ENCODE results near the gene TRIM29. TPM values are rescaled to one million over a fixed set of nuclear protein-coding genes. Genes with fewer than 3 reads are reported as not detected.
A peak's percentile ranks its signal among the peaks of the same experiment; 100 is the strongest.
"Not testable (repeated sequence)": the region's sequence is repeated elsewhere in the genome, so short reads cannot be mapped to it uniquely, and the experiment has no call there.

The TRIM29 gene
- total RNA-seq, 1 donor from 2014 or later: not detected

DNA sequence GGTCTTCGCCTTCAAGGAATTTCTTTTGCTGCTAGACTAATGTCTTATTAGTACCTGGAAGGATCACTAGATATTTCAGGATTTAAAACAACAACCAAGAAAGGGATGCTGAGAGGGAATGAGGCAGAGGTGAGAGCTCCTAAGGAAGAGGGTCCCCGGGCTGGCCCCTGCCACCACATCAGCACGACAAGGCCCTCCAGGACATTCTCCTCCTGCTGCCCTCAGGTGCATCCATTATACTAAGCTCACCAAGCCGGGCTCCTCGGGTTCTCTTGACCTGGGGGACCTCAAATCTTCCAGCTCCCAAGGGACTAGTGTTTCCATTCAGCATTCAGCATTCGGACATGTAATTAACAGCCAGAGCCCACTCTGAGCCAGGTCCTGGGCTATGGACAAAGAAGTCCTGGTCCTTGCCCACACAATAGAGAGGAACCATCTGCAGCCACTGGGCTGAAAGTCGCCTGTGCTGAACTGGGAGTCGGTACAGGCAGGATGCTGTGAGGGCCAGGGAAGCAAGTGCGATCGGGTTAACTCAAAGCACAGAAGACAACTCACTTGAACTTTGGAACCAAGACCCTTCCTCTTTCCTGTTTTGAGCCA, 43.6 kb upstream of the TRIM29 start:
- DNase-seq (ENCODE audit: extremely low spot score, unreplicated experiment): peak; percentile 60
- Mint-ChIP-seq H3K36me3 (ENCODE audit: unreplicated experiment) (no peaks in the 10 kb centered on the region), H3K9me3 (ENCODE audit: unreplicated experiment) (no peaks in the 10 kb centered on the region), H3K4me1 (ENCODE audit: unreplicated experiment) (peaks cover 13% of the 10 kb centered on the region), H3K4me3 (ENCODE audit: unreplicated experiment) (no peak overlapping the region), H3K27ac (ENCODE audit: unreplicated experiment) (no peak overlapping the region), H3K27me3 (ENCODE audit: unreplicated experiment) (peaks cover 25% of the 10 kb centered on the region)
- TF ChIP-seq, protein P1, sequence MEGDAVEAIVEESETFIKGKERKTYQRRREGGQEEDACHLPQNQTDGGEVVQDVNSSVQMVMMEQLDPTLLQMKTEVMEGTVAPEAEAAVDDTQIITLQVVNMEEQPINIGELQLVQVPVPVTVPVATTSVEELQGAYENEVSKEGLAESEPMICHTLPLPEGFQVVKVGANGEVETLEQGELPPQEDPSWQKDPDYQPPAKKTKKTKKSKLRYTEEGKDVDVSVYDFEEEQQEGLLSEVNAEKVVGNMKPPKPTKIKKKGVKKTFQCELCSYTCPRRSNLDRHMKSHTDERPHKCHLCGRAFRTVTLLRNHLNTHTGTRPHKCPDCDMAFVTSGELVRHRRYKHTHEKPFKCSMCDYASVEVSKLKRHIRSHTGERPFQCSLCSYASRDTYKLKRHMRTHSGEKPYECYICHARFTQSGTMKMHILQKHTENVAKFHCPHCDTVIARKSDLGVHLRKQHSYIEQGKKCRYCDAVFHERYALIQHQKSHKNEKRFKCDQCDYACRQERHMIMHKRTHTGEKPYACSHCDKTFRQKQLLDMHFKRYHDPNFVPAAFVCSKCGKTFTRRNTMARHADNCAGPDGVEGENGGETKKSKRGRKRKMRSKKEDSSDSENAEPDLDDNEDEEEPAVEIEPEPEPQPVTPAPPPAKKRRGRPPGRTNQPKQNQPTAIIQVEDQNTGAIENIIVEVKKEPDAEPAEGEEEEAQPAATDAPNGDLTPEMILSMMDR (IDR thresholded peaks at IDR 0.05): no peak

DNA sequence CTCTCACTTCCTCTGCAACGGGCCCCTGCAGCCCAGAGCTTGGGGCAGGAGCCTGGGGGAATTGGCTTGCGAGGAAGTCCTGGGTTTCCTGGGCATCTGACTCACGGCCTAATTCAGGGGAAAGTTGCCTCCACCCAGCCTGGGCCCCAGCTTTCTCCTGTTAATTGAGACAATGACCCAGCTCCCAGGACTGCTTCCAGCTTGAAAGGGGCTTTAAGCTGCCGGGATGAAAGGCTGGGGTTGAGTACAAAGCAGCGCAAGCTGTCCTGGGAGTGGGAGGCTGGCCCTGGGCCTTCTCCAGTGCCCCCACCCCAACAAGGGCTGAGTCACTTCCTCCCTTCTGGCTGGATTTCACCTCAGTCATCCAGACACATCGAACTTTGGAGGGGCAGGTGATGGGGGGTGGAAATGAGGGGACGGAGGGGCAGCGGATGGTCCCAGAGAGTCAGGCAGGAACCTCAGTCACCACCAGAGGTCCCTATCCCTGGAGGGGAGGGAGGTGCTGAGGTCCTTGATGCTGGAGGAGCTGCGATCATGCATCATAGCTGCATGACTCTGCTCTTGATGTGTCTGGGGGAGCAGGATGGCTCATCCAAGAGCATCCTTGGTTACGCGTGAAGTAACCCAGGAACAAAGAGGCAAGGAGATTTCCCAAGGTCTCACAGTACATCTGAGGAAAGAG, 42.8 kb upstream of the TRIM29 start:
- Mint-ChIP-seq H3K4me1 (ENCODE audit: unreplicated experiment) (peaks cover 8% of the 10 kb centered on the region), H3K4me3 (ENCODE audit: unreplicated experiment) (no peak overlapping the region), H3K9me3 (ENCODE audit: unreplicated experiment) (no peaks in the 10 kb centered on the region), H3K27ac (ENCODE audit: unreplicated experiment) (no peak overlapping the region), H3K36me3 (ENCODE audit: unreplicated experiment) (no peaks in the 10 kb centered on the region), H3K27me3 (ENCODE audit: unreplicated experiment) (peaks cover 29% of the 10 kb centered on the region)
- DNase-seq (ENCODE audit: extremely low spot score, unreplicated experiment): peak; percentile 79
- TF ChIP-seq, protein P1 (IDR thresholded peaks at IDR 0.05): no peak

DNA sequence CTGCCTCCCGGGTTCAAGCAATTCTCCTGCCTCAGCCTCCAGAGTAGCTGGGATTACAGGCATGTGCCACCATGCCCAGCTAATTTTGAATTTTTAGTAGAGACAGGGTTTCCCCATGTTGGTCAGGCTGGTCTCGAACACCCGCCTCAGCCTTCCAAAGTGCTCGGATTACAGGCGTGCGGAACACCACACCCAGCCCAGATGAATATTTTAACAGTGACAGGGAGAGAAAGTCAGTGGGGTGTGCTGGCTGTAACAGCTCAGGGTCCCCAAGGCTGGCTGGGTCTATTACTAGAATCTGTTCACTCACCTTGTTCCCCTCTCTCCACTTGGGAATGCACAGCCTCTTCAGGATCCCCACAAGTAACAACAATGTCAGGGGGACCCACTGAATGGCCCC, 42.1 kb upstream of the TRIM29 start:
- H3K27ac Mint-ChIP-seq (ENCODE audit: unreplicated experiment): not testable (repeated sequence)

DNA sequence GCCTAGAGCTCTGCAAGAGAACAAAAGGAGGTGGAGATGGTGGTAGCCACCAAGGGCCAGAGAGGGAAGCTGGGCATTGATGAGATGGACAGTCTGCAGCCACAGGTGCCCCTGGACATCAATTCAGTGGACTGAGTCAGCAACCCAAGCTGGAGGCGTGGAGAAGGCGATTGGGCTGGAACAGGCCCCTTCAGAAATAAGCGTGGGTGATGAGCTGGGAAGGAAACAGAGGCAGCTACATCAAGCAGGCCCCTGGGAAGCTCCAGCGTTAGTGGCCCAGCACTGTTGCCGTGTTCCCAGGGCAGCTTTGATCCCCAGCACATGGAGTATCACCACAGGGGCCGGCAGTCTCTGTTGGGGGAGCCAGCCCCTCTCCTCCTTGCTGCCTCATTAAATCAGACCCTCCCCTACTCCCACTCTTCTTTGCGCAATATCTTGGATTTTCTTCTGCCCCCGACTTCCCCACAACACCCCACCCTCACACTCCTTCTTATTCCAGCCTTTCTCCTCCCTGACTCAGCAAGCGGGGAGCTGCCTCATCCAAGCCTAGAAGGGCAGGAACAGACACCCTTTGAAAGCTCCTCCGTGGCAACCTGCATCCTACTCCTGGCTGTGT, 41.3 kb upstream of the TRIM29 start:
- Mint-ChIP-seq H3K4me3 (ENCODE audit: unreplicated experiment) (no peak overlapping the region), H3K4me1 (ENCODE audit: unreplicated experiment) (no peaks in the 10 kb centered on the region), H3K9me3 (ENCODE audit: unreplicated experiment) (no peaks in the 10 kb centered on the region), H3K36me3 (ENCODE audit: unreplicated experiment) (no peaks in the 10 kb centered on the region), H3K27me3 (ENCODE audit: unreplicated experiment) (peaks cover 42% of the 10 kb centered on the region), H3K27ac (ENCODE audit: unreplicated experiment) (no peak overlapping the region)
- DNase-seq (ENCODE audit: extremely low spot score, unreplicated experiment): no peak
- TF ChIP-seq, protein P1 (IDR thresholded peaks at IDR 0.05): no peak

More for the DNA sequence above, 42.1 kb upstream of the TRIM29 start:
- not testable (repeated sequence) for H3K4me3 Mint-ChIP-seq (ENCODE audit: unreplicated experiment); H3K36me3 Mint-ChIP-seq (ENCODE audit: unreplicated experiment); H3K4me1 Mint-ChIP-seq (ENCODE audit: unreplicated experiment); H3K9me3 Mint-ChIP-seq (ENCODE audit: unreplicated experiment); DNase-seq (ENCODE audit: extremely low spot score, unreplicated experiment)
- H3K27me3 Mint-ChIP-seq (ENCODE audit: unreplicated experiment): peaks cover 33% of the 10 kb centered on the region

DNA sequence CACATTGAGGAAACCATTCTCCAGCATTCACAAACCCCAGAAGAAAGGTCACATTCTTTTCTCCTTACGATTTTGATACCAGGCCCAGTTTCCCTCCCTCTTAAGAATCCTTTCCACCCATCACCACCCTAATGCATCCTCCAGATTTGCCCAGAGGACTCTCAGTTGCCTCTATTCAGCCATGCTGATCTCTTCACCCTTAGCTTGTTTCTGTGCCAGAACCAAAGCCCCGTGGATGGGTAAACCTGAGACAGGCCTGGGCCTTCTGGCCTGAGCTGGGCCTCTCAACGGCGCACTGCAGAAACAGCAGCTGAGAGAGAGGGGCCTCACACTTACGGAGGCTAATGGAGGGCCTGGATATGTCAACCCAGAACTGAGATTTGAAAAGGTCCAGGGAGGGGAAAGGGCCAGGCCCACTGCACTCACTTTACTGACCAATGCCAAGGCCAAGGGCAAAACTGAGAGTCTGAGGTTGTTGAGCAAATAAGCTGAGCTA, 40.7 kb upstream of the TRIM29 start:
- Mint-ChIP-seq H3K4me1 (ENCODE audit: unreplicated experiment) (no peaks in the 10 kb centered on the region), H3K27ac (ENCODE audit: unreplicated experiment) (no peak overlapping the region), H3K9me3 (ENCODE audit: unreplicated experiment) (no peaks in the 10 kb centered on the region), H3K4me3 (ENCODE audit: unreplicated experiment) (no peak overlapping the region), H3K27me3 (ENCODE audit: unreplicated experiment) (peaks cover 47% of the 10 kb centered on the region), H3K36me3 (ENCODE audit: unreplicated experiment) (no peaks in the 10 kb centered on the region)
- TF ChIP-seq, protein P1 (IDR thresholded peaks at IDR 0.05): no peak
- DNase-seq (ENCODE audit: extremely low spot score, unreplicated experiment): peak; percentile 73

Data from osteocyte (in vitro differentiated cells).